Panc1 (cell line): ENCODE measurements around the gene ADAMTS2. TPM values are rescaled to one million over a fixed set of nuclear protein-coding genes. Genes with fewer than 3 reads are reported as not detected.

Source experiments
- ATAC-seq: fragments of 200-7000 bp; cut with Tn5 transposase; 2 replicates; pipeline ENCODE4 v1.9.1; 2020; ENCODE audit warnings: mild to moderate bottlenecking, moderate library complexity
- BruUV-seq: library from RNA; stranded (reverse); fragments of 400-500 nt; replicated peaks from 2 replicates; lab custom pipeline; 2021; lab: Mats Ljungman, UMichigan
- CTCF ChIA-PET: fragments of 300-600 bp; sonication (Branson Sonifier 250); formaldehyde crosslinking; loops from one replicate; lab custom pipeline; 2022; ENCODE audit warnings: antibody characterized with exemption; lab: Charles Lee
- POLR2A ChIA-PET: fragments of 300-600 bp; sonication (Branson Sonifier 250); formaldehyde crosslinking; loops from one replicate; lab custom pipeline; 2022; ENCODE audit warnings: antibody characterized with exemption; lab: Charles Lee
- DNase-seq: peaks from one replicate; pipeline ENCODE4 v3.0.0-alpha.2; 2010; ENCODE audit warnings: low read depth, low spot score
- H3K27ac ChIP-seq: 2 replicates; pipeline ENCODE4 v1.5.1; 2011; ENCODE audit warnings: mild to moderate bottlenecking, low read length, inconsistent platforms
- H3K27me3 ChIP-seq: fragments of 200-500 bp; sonication (Bioruptor generic); 2 replicates; pipeline ENCODE4 v1.6.0; 2014; ENCODE audit warnings: low read length, inconsistent platforms; ENCODE audit not compliant: control insufficient read depth, insufficient read depth
- H3K36me3 ChIP-seq: fragments of 200-500 bp; sonication (Bioruptor generic); 2 replicates; pipeline ENCODE4 v1.5.1; 2014; ENCODE audit warnings: inconsistent platforms, mild to moderate bottlenecking, low read length, moderate library complexity; ENCODE audit not compliant: control insufficient read depth, insufficient read depth
- H3K4me1 ChIP-seq: 2 replicates; pipeline ENCODE4 v1.5.1; 2011; ENCODE audit warnings: inconsistent platforms, mild to moderate bottlenecking, low read length, moderate library complexity; ENCODE audit not compliant: control insufficient read depth, insufficient read depth
- H3K4me3 ChIP-seq, 2 experiments: 2 replicates each; pipeline ENCODE4 v1.5.1; 2011 to 2012; ENCODE audit warnings: low read depth in 2 of 2, low read length in 2 of 2, mild to moderate bottlenecking in 2 of 2, inconsistent platforms in 1 of 2, moderate library complexity in 1 of 2
- H3K9me3 ChIP-seq: fragments of 200-500 bp; sonication (Bioruptor generic); 2 replicates; pipeline ENCODE4 v1.5.1; 2014; ENCODE audit warnings: low read depth, mild to moderate bottlenecking, inconsistent platforms, low read length, moderate library complexity; ENCODE audit not compliant: control insufficient read depth, insufficient read depth
- POLR2AphosphoS5 ChIP-seq: IDR thresholded peaks from 2 replicates; pipeline ENCODE4 v1.6.1; 2012; ENCODE audit warnings: mild to moderate bottlenecking, low read depth, low read length, moderate library complexity
- REST ChIP-seq, 2 experiments: IDR thresholded peaks; 2 replicates each; pipeline ENCODE4 v1.6.1; 2011 to 2012; ENCODE audit warnings: low read depth in 2 of 2, control low read depth in 1 of 2, low read length in 1 of 2, mild to moderate bottlenecking in 1 of 2, moderate library complexity in 1 of 2; ENCODE audit not compliant: insufficient read depth in 1 of 2
- SIN3A ChIP-seq: IDR thresholded peaks from 2 replicates; pipeline ENCODE4 v1.6.1; 2012; ENCODE audit warnings: low read depth, mild to moderate bottlenecking, low read length, moderate library complexity, borderline replicate concordance; ENCODE audit not compliant: insufficient read depth
- TCF7L2 ChIP-seq: IDR thresholded peaks from 2 replicates; pipeline ENCODE4 v1.6.1; 2011; ENCODE audit warnings: mild to moderate bottlenecking, low read depth, low read length, inconsistent platforms
- in situ Hi-C: cut with HindIII; loops from 2 replicates; pipeline ENCODE4 v1.10.0; 2016; ENCODE audit warnings: low sequenced_read_pairs, low pct_unique_long_range_greater_than_20kb
- intact Hi-C: fragments of 100-400 bp; cut with micrococcal nuclease; formaldehyde crosslinking; loops from one replicate; pipeline ENCODE4 v1.10.0; 2022; ENCODE audit not compliant: unreplicated experiment
- total RNA-seq: library from RNA; stranded (reverse); gene quantifications from one replicate; pipeline ENCODE4 v1.2.1, GENCODE V29; 2021; ENCODE audit not compliant: unreplicated experiment
- TF ChIP-seq, protein P1 (sequence below): fragments of 450-650 bp; IDR thresholded peaks from 2 replicates; pipeline ENCODE4 v1.5.1; 2017; ENCODE audit warnings: mild to moderate bottlenecking

The ADAMTS2 gene
- total RNA-seq, 1 experiment from 2014 or later, result 0.13 TPM

GRCh38 chr5:179263391-179264052 lies 81.7 kb downstream of the ADAMTS2 start:
- Histone ChIP-seq H3K27me3 (no peaks in the 10 kb centered on the region), H3K27ac (no peak overlapping the region), H3K36me3 (no peaks in the 10 kb centered on the region), H3K4me1 (no peaks in the 10 kb centered on the region), H3K9me3 (no peaks in the 10 kb centered on the region), H3K4me3 (no peak overlapping the region)
- ATAC-seq (no peak), DNase-seq (no peak)
- ChIA-PET CTCF (no interaction called here), POLR2A (interaction anchor here (0.6 kb wide), 1 partner anchor 53 kb away, joined by 3 read pairs; no protein-coding TSS in a partner anchor)
- no TSS peak for BruUV-seq
- TF ChIP-seq, protein P1, sequence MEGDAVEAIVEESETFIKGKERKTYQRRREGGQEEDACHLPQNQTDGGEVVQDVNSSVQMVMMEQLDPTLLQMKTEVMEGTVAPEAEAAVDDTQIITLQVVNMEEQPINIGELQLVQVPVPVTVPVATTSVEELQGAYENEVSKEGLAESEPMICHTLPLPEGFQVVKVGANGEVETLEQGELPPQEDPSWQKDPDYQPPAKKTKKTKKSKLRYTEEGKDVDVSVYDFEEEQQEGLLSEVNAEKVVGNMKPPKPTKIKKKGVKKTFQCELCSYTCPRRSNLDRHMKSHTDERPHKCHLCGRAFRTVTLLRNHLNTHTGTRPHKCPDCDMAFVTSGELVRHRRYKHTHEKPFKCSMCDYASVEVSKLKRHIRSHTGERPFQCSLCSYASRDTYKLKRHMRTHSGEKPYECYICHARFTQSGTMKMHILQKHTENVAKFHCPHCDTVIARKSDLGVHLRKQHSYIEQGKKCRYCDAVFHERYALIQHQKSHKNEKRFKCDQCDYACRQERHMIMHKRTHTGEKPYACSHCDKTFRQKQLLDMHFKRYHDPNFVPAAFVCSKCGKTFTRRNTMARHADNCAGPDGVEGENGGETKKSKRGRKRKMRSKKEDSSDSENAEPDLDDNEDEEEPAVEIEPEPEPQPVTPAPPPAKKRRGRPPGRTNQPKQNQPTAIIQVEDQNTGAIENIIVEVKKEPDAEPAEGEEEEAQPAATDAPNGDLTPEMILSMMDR, result no peak
- TF ChIP-seq SIN3A (no peak), REST (IDR thresholded peaks at IDR 0.05; ENCODE audit: insufficient read depth in 1 of 2, low read depth in 2 of 2, low read length in 1 of 2) (no peak), TCF7L2 (no peak), POLR2AphosphoS5 (no peak)
- in situ Hi-C loops, result no loop called here
- intact Hi-C loops, result loop anchor here (5.0 kb wide), 2 partner anchors 96 to 229 kb away; no protein-coding TSS in a partner anchor

GRCh38 chr5:179262126-179262920 lies 82.9 kb downstream of the ADAMTS2 start:
- no peaks in the 10 kb centered on the region for H3K4me1 ChIP-seq
- intact Hi-C loops (loop anchor here (5.0 kb wide), 2 partner anchors 95 to 230 kb away; no protein-coding TSS in a partner anchor), in situ Hi-C loops (no loop called here)
- ChIA-PET POLR2A (no interaction called here), CTCF (no interaction called here)
- H3K4me3 ChIP-seq, result no peak overlapping the region
- no peak overlapping the region for H3K27ac ChIP-seq
- no peak for TF ChIP-seq POLR2AphosphoS5
- TF ChIP-seq, protein P1, result no peak
- no peak for TF ChIP-seq SIN3A
- no peak for TF ChIP-seq REST (IDR thresholded peaks at IDR 0.05; ENCODE audit: insufficient read depth in 1 of 2, low read depth in 2 of 2, low read length in 1 of 2)
- no peak for TF ChIP-seq TCF7L2
- ATAC-seq (no peak), DNase-seq (no peak)
- H3K9me3 ChIP-seq, result no peaks in the 10 kb centered on the region
- no peaks in the 10 kb centered on the region for H3K36me3 ChIP-seq
- H3K27me3 ChIP-seq, result no peaks in the 10 kb centered on the region
- no TSS peak for BruUV-seq
